ENCODE measurements around the gene CRB1. TPM values are rescaled to one million over a fixed set of nuclear protein-coding genes. Genes with fewer than 3 reads are reported as not detected.

The CRB1 gene
- total RNA-seq, 1 experiment from 2014 or later: not detected

DNA sequence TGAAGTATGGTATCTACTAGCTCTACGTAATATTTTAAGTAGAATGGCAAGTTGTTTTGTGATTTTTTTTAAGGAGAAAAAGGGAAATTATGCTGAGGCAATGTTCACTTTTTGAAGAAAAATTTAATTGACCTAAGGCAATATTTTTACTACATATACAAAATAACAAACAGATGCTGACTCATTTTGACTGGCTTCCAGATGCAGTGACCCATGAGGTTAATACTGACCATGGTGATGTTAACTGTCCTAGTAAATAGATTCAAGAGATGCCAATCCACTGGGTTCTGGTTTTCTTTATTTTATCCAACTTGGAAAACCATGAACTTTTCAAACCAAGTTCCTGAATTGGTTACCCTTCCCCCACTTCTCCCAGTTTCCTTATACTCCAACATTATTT lies 154.9 kb downstream of the CRB1 start:
- Mint-ChIP-seq H3K4me1 (no peaks in the 10 kb centered on the region), H3K9me3 (no peaks in the 10 kb centered on the region), H3K27me3 (ENCODE audit: low read depth) (no peaks in the 10 kb centered on the region), H3K36me3 (ENCODE audit: insufficient read depth in 1 of 3, low read depth in 3 of 3) (no peaks in the 10 kb centered on the region), H3K27ac (no peak overlapping the region), H3K4me3 (no peak overlapping the region)
- Histone ChIP-seq H3K27ac (ENCODE audit: insufficient read length, low read depth, low read length) (no peak overlapping the region), H2BK20ac (ENCODE audit: low read depth, low read length, poor library complexity, severe bottlenecking) (no peak overlapping the region), H4K91ac (ENCODE audit: insufficient read length, low read depth, low read length) (no peak overlapping the region), H4K20me1 (ENCODE audit: control insufficient read depth, insufficient read depth, insufficient read length) (no peaks in the 10 kb centered on the region), H2BK120ac (ENCODE audit: low read depth, low read length, poor library complexity, severe bottlenecking) (no peak overlapping the region), H2BK12ac (ENCODE audit: insufficient read length, low read depth, low read length) (no peak overlapping the region), H2BK5ac (ENCODE audit: insufficient read length, low read length) (no peak overlapping the region), H3K79me2 (ENCODE audit: insufficient read depth, low read length) (no peaks in the 10 kb centered on the region), H3K23me2 (ENCODE audit: insufficient read length, low read depth, low read length, poor library complexity, severe bottlenecking) (no peaks in the 10 kb centered on the region), H4K5ac (ENCODE audit: insufficient read length, low read depth, low read length) (no peak overlapping the region), H3K27me3 (ENCODE audit: insufficient read depth, low read length) (no peaks in the 10 kb centered on the region), H3K18ac (ENCODE audit: insufficient read length, low read depth, low read length) (no peak overlapping the region), H2AK5ac (ENCODE audit: insufficient read length, low read length) (no peak overlapping the region), H3K56ac (ENCODE audit: insufficient read length, low read depth, low read length) (no peak overlapping the region), H4K8ac (replicated peaks; ENCODE audit: insufficient read length, low read depth, low read length) (no peak overlapping the region), H3K79me1 (ENCODE audit: insufficient read depth, low read depth, low read length, poor library complexity, severe bottlenecking) (no peaks in the 10 kb centered on the region), H2BK15ac (ENCODE audit: low read depth, low read length) (no peak overlapping the region), H3K23ac (ENCODE audit: insufficient read length, low read depth, low read length) (no peak overlapping the region), H3K14ac (ENCODE audit: insufficient read depth, low read length) (no peak overlapping the region), H3K4ac (ENCODE audit: low read depth, low read length) (no peak overlapping the region), H3K4me1 (ENCODE audit: insufficient read depth, low read length) (no peaks in the 10 kb centered on the region), H3T11ph (ENCODE audit: low read length) (no peak overlapping the region), H3K9ac (ENCODE audit: extremely low read depth, insufficient read length, low read length) (no peak overlapping the region), H3K4me2 (ENCODE audit: insufficient read depth, insufficient read length, low read length) (no peak overlapping the region), H3K9me3 (ENCODE audit: control insufficient read depth, low read depth, low read length) (no peaks in the 10 kb centered on the region), H2AFZ (ENCODE audit: low read length) (no peak overlapping the region)
- no CpG with 5 or more reads among the region's 1 CpG for WGBS (ENCODE audit: extremely low coverage, insufficient read length, low lambda C conversion rate)
- TF ChIP-seq, protein P1, sequence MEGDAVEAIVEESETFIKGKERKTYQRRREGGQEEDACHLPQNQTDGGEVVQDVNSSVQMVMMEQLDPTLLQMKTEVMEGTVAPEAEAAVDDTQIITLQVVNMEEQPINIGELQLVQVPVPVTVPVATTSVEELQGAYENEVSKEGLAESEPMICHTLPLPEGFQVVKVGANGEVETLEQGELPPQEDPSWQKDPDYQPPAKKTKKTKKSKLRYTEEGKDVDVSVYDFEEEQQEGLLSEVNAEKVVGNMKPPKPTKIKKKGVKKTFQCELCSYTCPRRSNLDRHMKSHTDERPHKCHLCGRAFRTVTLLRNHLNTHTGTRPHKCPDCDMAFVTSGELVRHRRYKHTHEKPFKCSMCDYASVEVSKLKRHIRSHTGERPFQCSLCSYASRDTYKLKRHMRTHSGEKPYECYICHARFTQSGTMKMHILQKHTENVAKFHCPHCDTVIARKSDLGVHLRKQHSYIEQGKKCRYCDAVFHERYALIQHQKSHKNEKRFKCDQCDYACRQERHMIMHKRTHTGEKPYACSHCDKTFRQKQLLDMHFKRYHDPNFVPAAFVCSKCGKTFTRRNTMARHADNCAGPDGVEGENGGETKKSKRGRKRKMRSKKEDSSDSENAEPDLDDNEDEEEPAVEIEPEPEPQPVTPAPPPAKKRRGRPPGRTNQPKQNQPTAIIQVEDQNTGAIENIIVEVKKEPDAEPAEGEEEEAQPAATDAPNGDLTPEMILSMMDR (conservative IDR thresholded peaks at IDR 0.05): no peak
- DNase-seq: no peak
